Endothelial cell of umbilical vein (primary cell): ENCODE measurements around the gene GRK5. TPM values are rescaled to one million over a fixed set of nuclear protein-coding genes. Genes with fewer than 3 reads are reported as not detected.

Experiments used
- BruUV-seq: library from RNA; stranded (reverse); fragments of 400-500 nt; replicated peaks from 2 replicates; lab custom pipeline; 2021; lab: Mats Ljungman, UMichigan
- CTCF ChIA-PET: fragments of 300-600, 350-600 bp; sonication (Branson Sonifier 250); formaldehyde crosslinking; loops from one replicate; lab custom pipeline; 2021; ENCODE audit warnings: antibody characterized with exemption, inconsistent platforms; lab: Charles Lee
- POLR2A ChIA-PET: fragments of 300-600, 350-600 bp; sonication (Branson Sonifier 250); formaldehyde crosslinking; loops from one replicate; lab custom pipeline; 2021; ENCODE audit warnings: antibody characterized with exemption, inconsistent platforms; lab: Charles Lee
- DNase-seq: peaks from one replicate; pipeline ENCODE4 v3.0.0-alpha.2; 2011; ENCODE audit warnings: low read depth, low spot score
- FAIRE-seq: peaks from 2 replicates; lab custom pipeline; 2011; peaks lifted over from hg19 to GRCh38; lab: Jason Lieb, UNC
- H2AFZ ChIP-seq: 2 replicates; pipeline ENCODE4 v1.6.0; 2012; ENCODE audit warnings: low read depth, low read length, control low read depth, inconsistent platforms
- H3K27ac ChIP-seq: 2 replicates; pipeline ENCODE4 v1.5.1; 2011; ENCODE audit warnings: low read depth, mild to moderate bottlenecking, control low read depth, low read length, moderate library complexity; ENCODE audit not compliant: insufficient read depth
- H3K27me3 ChIP-seq, 2 experiments: 2 replicates each; pipeline versions ENCODE4 v1.6.0 to v1.6.1; 2011; ENCODE audit warnings: low read length in 2 of 2, mixed read lengths in 1 of 2; ENCODE audit not compliant: control insufficient read depth in 2 of 2, insufficient read depth in 2 of 2
- H3K36me3 ChIP-seq, 2 experiments: 2 replicates in 1 of 2; 3 replicates in 1 of 2; pipeline ENCODE4 v1.5.1; 2011; ENCODE audit warnings: low read length in 2 of 2, mild to moderate bottlenecking in 1 of 2, moderate library complexity in 1 of 2; ENCODE audit not compliant: control insufficient read depth in 2 of 2, insufficient read depth in 2 of 2; ENCODE audit errors: extremely low read depth in 1 of 2
- H3K4me1 ChIP-seq: 3 replicates; pipeline ENCODE4 v1.5.1; 2011; ENCODE audit warnings: mild to moderate bottlenecking, low read length; ENCODE audit not compliant: control insufficient read depth, insufficient read depth; ENCODE audit errors: extremely low read depth
- H3K4me2 ChIP-seq: 2 replicates; pipeline ENCODE4 v1.6.1; 2011; ENCODE audit warnings: low read length, control low read depth, mixed read lengths; ENCODE audit not compliant: insufficient read depth
- H3K4me3 ChIP-seq, 3 experiments: fragments of 200-600 bp in 1 of 3; sonication (generic), shearing (Covaris generic) in 1 of 3; replicated peaks in 1 of 3; 2 replicates each; pipeline ENCODE4 v1.5.1; 2011 to 2016; ENCODE audit warnings: control low read depth in 3 of 3, low read length in 3 of 3, mild to moderate bottlenecking in 2 of 3, inconsistent platforms in 1 of 3, low read depth in 1 of 3, moderate library complexity in 1 of 3; ENCODE audit not compliant: insufficient read depth in 1 of 3
- H3K79me2 ChIP-seq: 2 replicates; pipeline ENCODE4 v1.6.0; 2012; ENCODE audit warnings: low read length, inconsistent platforms; ENCODE audit not compliant: control insufficient read depth, insufficient read depth
- H3K9ac ChIP-seq: replicated peaks from 2 replicates; pipeline ENCODE3; 2011; ENCODE audit warnings: low read length, control low read depth; ENCODE audit not compliant: insufficient read depth; ENCODE audit errors: extremely low read depth
- H3K9me1 ChIP-seq: replicated peaks from 3 replicates; pipeline ENCODE4 v1.6.0; 2011; ENCODE audit warnings: mild to moderate bottlenecking, low read length; ENCODE audit not compliant: control insufficient read depth, insufficient read depth; ENCODE audit errors: extremely low read depth
- H3K9me3 ChIP-seq: replicated peaks from 2 replicates; pipeline ENCODE4 v1.5.1; 2012; ENCODE audit warnings: low read length, inconsistent platforms; ENCODE audit not compliant: control insufficient read depth, insufficient read depth
- H4K20me1 ChIP-seq: replicated peaks from 2 replicates; pipeline ENCODE3; 2011; ENCODE audit warnings: mild to moderate bottlenecking, low read length; ENCODE audit not compliant: control insufficient read depth, insufficient read depth; ENCODE audit errors: extremely low read depth
- EZH2 ChIP-seq: IDR thresholded peaks from 2 replicates; pipeline ENCODE4 v1.6.1; 2012; ENCODE audit warnings: borderline replicate concordance, low read depth, mild to moderate bottlenecking, moderate library complexity, low read length, inconsistent platforms; ENCODE audit not compliant: severe bottlenecking
- FOS ChIP-seq: IDR thresholded peaks from 2 replicates; pipeline ENCODE4 v1.6.1; 2011; ENCODE audit warnings: mild to moderate bottlenecking, low read length, moderate library complexity, borderline replicate concordance; ENCODE audit not compliant: insufficient read depth
- GATA2 ChIP-seq: IDR thresholded peaks from 2 replicates; pipeline ENCODE4 v1.7.0; 2011; ENCODE audit warnings: low read depth, mild to moderate bottlenecking, moderate library complexity, mixed read lengths, low read length; ENCODE audit not compliant: insufficient read length, insufficient read depth
- JUN ChIP-seq: IDR thresholded peaks from 2 replicates; pipeline ENCODE4 v1.6.1; 2011; ENCODE audit warnings: borderline replicate concordance, low read depth; ENCODE audit not compliant: insufficient read length, insufficient read depth
- MYC ChIP-seq: IDR thresholded peaks from one replicate; pipeline ENCODE4 v1.6.1; 2011; ENCODE audit warnings: mild to moderate bottlenecking, low read depth, low read length
- POLR2A ChIP-seq: IDR thresholded peaks from 2 replicates; pipeline ENCODE4 v1.6.1; 2012; ENCODE audit warnings: low read depth, mild to moderate bottlenecking, control low read depth, low read length
- POLR2AphosphoS5 ChIP-seq: IDR thresholded peaks from 2 replicates; pipeline ENCODE4 v1.6.1; 2012; ENCODE audit warnings: low read depth, mild to moderate bottlenecking, control low read depth, low read length, moderate library complexity; ENCODE audit not compliant: insufficient read depth
- dilution Hi-C: fragments of 300-500 bp; cut with MboI; formaldehyde crosslinking; loops from one replicate; pipeline ENCODE4 v1.15.0; 2019; ENCODE audit warnings: low sequenced_read_pairs; ENCODE audit not compliant: extremely low pct_ligation_motif_present
- intact Hi-C: fragments of 100-400 bp; cut with micrococcal nuclease; formaldehyde crosslinking; loops from one replicate; pipeline ENCODE4 v1.10.0; 2022
- polyA plus RNA-seq, 4 experiments: library from polyadenylated mRNA; depleted of rRNA in 3 of 4; stranded (reverse) in 3 of 4; unstranded in 1 of 4; fragments of >200 nt; gene quantifications; 2 replicates each; pipeline versions ENCODE4 v1.2.1 to v1.2.3, GENCODE V29; 2011 to 2012; ENCODE audit warnings: missing spikeins in 1 of 4
- total RNA-seq: library from RNA; stranded (reverse); gene quantifications from 2 replicates; pipeline ENCODE4 v1.2.3, GENCODE V29; 2021
- TF ChIP-seq, protein P1 (sequence below), 2 donors: IDR thresholded peaks; 1 replicate in 1 of 2; 2 replicates in 1 of 2; pipeline ENCODE4 v1.5.1; 2011; ENCODE audit warnings: low read length in 2 of 2, mild to moderate bottlenecking in 2 of 2, moderate library complexity in 2 of 2, control low read depth in 1 of 2, inconsistent platforms in 1 of 2, low read depth in 1 of 2; ENCODE audit not compliant: insufficient read depth in 1 of 2; ENCODE audit errors: extremely low read depth in 1 of 2
- TF ChIP-seq, protein P2 (sequence below): IDR thresholded peaks from 2 replicates; pipeline ENCODE4 v1.6.1; 2011; ENCODE audit not compliant: insufficient read depth, insufficient read length

Gene GRK5
- total and polyA plus RNA-seq, 2 donors (not counting 3 experiments of a cell fraction or from before 2014, with no cell fraction given), result 13.1 to 29.5 TPM

DNA sequence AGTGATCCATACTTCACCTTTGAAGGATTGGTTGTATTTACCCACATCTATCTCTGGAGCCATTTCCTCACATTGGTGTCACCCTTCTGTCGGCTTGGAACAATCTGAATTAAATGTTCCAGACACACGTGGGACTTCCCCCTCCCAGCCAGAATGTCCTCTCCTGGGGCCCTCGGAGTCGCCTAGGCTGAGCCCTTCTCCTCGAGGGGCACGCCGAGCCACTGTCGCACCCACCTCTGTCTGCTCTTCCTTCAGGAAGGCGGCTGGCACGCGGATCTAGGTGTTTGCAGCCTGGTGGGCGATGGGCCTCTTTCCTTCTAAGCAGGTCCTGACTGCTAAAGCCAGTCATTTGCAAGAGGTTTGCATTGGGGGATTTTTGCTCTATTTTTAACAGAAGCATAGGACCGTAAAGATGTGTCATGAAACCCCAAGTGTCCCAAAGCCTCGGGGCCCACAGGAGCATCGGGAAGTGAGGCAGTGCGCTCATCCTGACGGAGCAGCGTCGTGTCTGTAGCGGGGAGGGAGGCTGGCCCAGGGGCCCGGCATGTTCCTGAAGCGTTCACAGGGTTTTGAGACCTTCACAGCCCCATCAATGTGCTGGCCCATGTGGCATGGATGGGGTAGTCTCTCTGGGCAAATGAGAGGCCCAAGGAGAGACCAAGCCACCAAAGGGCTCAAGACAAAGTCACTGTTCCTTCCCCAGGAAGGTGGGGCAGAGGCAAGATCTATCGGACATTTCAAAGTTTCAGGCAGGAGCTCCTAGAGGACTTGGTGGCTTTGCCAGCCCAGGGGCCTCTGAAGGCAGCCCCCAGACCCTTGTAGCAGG lies 248.5 kb downstream of the GRK5 start:
- no peak for TF ChIP-seq FOS
- TF ChIP-seq EZH2, result no peak
- TF ChIP-seq MYC, result no peak
- no peak for TF ChIP-seq POLR2AphosphoS5
- TF ChIP-seq, protein P1, sequence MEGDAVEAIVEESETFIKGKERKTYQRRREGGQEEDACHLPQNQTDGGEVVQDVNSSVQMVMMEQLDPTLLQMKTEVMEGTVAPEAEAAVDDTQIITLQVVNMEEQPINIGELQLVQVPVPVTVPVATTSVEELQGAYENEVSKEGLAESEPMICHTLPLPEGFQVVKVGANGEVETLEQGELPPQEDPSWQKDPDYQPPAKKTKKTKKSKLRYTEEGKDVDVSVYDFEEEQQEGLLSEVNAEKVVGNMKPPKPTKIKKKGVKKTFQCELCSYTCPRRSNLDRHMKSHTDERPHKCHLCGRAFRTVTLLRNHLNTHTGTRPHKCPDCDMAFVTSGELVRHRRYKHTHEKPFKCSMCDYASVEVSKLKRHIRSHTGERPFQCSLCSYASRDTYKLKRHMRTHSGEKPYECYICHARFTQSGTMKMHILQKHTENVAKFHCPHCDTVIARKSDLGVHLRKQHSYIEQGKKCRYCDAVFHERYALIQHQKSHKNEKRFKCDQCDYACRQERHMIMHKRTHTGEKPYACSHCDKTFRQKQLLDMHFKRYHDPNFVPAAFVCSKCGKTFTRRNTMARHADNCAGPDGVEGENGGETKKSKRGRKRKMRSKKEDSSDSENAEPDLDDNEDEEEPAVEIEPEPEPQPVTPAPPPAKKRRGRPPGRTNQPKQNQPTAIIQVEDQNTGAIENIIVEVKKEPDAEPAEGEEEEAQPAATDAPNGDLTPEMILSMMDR (IDR thresholded peaks at IDR 0.05; ENCODE audit: extremely low read depth in 1 of 2, insufficient read depth in 1 of 2, low read depth in 1 of 2, low read length in 2 of 2), result no peak
- TF ChIP-seq GATA2, result no peak
- TF ChIP-seq JUN, result no peak
- no peak for TF ChIP-seq POLR2A
- TF ChIP-seq, protein P2, sequence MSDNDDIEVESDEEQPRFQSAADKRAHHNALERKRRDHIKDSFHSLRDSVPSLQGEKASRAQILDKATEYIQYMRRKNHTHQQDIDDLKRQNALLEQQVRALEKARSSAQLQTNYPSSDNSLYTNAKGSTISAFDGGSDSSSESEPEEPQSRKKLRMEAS, result no peak
- ChIA-PET POLR2A (no interaction called here), CTCF (interaction anchor here (1.3 kb wide), 1 partner anchor 11 kb away, joined by 7 read pairs; no protein-coding TSS in a partner anchor)
- H3K27me3 ChIP-seq, result no peaks in the 10 kb centered on the region
- BruUV-seq, result no TSS peak
- no peaks in the 10 kb centered on the region for H4K20me1 ChIP-seq
- H3K9me3 ChIP-seq, result no peaks in the 10 kb centered on the region
- no peaks in the 10 kb centered on the region for H3K9me1 ChIP-seq
- DNase-seq (no peak), FAIRE-seq (no peak)
- H3K4me2 ChIP-seq, result no peak overlapping the region
- dilution Hi-C loops (no loop called here), intact Hi-C loops (no loop called here)
- no peaks in the 10 kb centered on the region for H3K79me2 ChIP-seq
- no peak overlapping the region for H3K4me3 ChIP-seq
- no peaks in the 10 kb centered on the region for H3K4me1 ChIP-seq
- peaks cover 0 to 4% of the 10 kb centered on the region in 2 experiments for H3K36me3 ChIP-seq
- H3K9ac ChIP-seq, result no peak overlapping the region
- H3K27ac ChIP-seq, result no peak overlapping the region
- H2AFZ ChIP-seq, result no peak overlapping the region
